ENCODE results near the gene C5AR1.
"Not testable (repeated sequence)": the region's sequence is repeated elsewhere in the genome, so short reads cannot be mapped to it uniquely, and the experiment has no call there.

- TF ChIP-seq POLR2A, CTCF, POLR2AphosphoS5, EP300 (IDR thresholded peaks at IDR 0.05): not testable (repeated sequence)
These were observed 55.8 kb downstream of the C5AR1 start for GRCh38 chr19:47365455-47365854.

Data from stomach (tissue), 4 donors.